Peyer's patch (tissue), 4 donors: Measurements from ENCODE around the gene CCKAR. TPM values are rescaled to one million over a fixed set of nuclear protein-coding genes. Genes with fewer than 3 reads are reported as not detected.

ENCODE experiments used
- DNase-seq, 3 donors: peaks; one replicate each; pipeline ENCODE4 v3.0.0-alpha.2; 2017 to 2019
- H3K27ac ChIP-seq, 4 donors: fragments of 200-600 bp; sonication (generic); one replicate each; pipeline ENCODE4 v1.5.1; 2016 to 2019
- H3K27me3 ChIP-seq, 2 donors: fragments of 200-600 bp; sonication (generic); one replicate each; pipeline ENCODE4 v1.5.1; 2019
- H3K36me3 ChIP-seq, 3 donors: fragments of 200-600 bp; sonication (generic); one replicate each; pipeline ENCODE4 v1.5.1; 2016 to 2019
- H3K4me1 ChIP-seq, 4 donors: fragments of 200-600 bp; sonication (generic); one replicate each; pipeline ENCODE4 v1.5.1; 2016 to 2019
- H3K4me3 ChIP-seq, 4 donors: fragments of 200-600 bp; sonication (generic); 1 replicate in 3 of 4; 2 replicates in 1 of 4; pipeline ENCODE4 v1.5.1; 2016 to 2019; ENCODE audit warnings: mild to moderate bottlenecking in 1 of 4
- H3K9me3 ChIP-seq, 4 donors: fragments of 200-600 bp; sonication (generic); one replicate each; pipeline ENCODE4 v1.5.1; 2016 to 2019; ENCODE audit warnings: mild to moderate bottlenecking in 1 of 4
- POLR2A ChIP-seq, 2 donors: fragments of 450-650 bp; IDR thresholded peaks; one replicate each; pipeline ENCODE4 v1.5.1; 2017; ENCODE audit warnings: antibody characterized with exemption in 2 of 2, mild to moderate bottlenecking in 2 of 2, moderate library complexity in 2 of 2
- total RNA-seq, 4 donors: library from RNA; depleted of rRNA; stranded (reverse); fragments of >200 nt; gene quantifications; one replicate each; pipeline ENCODE4 v1.1.0, GENCODE V29; 2016
- TF ChIP-seq, protein P1 (sequence below), 6 experiments: fragments of 450-650 bp in 4 of 6; fragments of 200-600 bp in 2 of 6; sonication (generic) in 1 of 6; IDR thresholded peaks; one replicate each; pipeline ENCODE4 v1.5.1; 2017 to 2019; ENCODE audit warnings: antibody characterized with exemption in 6 of 6, mild to moderate bottlenecking in 3 of 6, moderate library complexity in 1 of 6

Gene CCKAR
- total RNA-seq, 4 donors from 2014 or later = not detected

DNA sequence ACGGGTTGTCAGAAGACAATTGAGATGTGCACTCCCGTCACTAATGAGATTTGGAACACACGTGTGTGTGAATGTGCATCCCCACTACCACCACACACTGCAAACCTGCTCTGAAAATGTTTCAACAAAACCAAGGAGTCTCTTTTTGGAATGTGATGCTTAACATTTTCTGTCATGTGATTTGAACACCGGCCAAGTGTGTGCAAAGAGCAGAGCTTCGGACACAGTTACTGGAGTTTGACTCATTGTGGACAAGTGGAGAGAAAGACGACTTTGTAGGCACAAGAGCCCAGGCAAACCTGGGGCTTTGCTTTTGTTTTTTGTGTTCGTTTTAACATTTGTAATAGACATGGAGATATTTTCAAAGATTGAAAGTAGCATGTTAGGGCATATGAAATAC lies 49.2 kb downstream of the CCKAR start:
- no peak for TF ChIP-seq POLR2A (IDR thresholded peaks at IDR 0.05)
- TF ChIP-seq, protein P1, sequence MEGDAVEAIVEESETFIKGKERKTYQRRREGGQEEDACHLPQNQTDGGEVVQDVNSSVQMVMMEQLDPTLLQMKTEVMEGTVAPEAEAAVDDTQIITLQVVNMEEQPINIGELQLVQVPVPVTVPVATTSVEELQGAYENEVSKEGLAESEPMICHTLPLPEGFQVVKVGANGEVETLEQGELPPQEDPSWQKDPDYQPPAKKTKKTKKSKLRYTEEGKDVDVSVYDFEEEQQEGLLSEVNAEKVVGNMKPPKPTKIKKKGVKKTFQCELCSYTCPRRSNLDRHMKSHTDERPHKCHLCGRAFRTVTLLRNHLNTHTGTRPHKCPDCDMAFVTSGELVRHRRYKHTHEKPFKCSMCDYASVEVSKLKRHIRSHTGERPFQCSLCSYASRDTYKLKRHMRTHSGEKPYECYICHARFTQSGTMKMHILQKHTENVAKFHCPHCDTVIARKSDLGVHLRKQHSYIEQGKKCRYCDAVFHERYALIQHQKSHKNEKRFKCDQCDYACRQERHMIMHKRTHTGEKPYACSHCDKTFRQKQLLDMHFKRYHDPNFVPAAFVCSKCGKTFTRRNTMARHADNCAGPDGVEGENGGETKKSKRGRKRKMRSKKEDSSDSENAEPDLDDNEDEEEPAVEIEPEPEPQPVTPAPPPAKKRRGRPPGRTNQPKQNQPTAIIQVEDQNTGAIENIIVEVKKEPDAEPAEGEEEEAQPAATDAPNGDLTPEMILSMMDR (IDR thresholded peaks at IDR 0.05) = no peak
- Histone ChIP-seq H3K27me3 (no peaks in the 10 kb centered on the region), H3K9me3 (no peaks in the 10 kb centered on the region), H3K4me3 (no peak overlapping the region), H3K36me3 (peaks cover 0 to 11% (median 0%) of the 10 kb centered on the region in 3 donors), H3K27ac (no peak overlapping the region), H3K4me1 (no peaks in the 10 kb centered on the region)
- DNase-seq = no peak

DNA sequence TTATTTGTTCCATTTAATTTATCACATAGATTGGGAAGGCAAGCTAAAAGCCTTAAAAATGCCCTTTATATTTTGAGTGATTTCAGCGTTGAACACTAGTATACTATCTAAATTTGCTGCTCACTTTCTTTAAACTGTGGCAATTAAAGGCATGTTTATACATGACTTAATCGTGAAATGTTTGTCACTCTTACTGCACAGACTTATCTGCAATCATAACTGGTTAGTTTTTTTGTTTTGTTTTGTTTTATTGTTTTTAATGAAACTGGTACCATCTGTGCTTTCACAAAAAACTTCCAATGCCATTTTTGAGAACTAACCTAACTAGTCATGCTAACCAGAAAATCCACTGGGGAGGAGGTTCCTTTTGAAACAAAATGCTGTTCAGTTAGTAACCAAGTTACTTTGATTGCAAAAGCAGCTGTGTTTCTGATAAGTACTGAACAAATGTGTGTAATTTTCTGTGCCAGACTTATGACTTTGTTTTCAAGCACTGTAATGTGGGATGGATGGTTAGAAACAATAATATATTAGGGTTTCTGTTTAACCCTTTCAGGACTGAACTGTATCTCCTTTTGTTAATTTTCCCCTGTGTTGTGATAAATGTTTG lies 56.1 kb downstream of the CCKAR start:
- DNase-seq = no peak
- peaks cover 0 to 50% (median 0%) of the 10 kb centered on the region in 3 donors for H3K36me3 ChIP-seq
- H3K9me3 ChIP-seq = no peaks in the 10 kb centered on the region
- H3K27me3 ChIP-seq = no peaks in the 10 kb centered on the region
- H3K27ac ChIP-seq = no peak overlapping the region
- no peak overlapping the region for H3K4me3 ChIP-seq
- TF ChIP-seq, protein P1 (IDR thresholded peaks at IDR 0.05) = no peak
- no peaks in the 10 kb centered on the region for H3K4me1 ChIP-seq

DNA sequence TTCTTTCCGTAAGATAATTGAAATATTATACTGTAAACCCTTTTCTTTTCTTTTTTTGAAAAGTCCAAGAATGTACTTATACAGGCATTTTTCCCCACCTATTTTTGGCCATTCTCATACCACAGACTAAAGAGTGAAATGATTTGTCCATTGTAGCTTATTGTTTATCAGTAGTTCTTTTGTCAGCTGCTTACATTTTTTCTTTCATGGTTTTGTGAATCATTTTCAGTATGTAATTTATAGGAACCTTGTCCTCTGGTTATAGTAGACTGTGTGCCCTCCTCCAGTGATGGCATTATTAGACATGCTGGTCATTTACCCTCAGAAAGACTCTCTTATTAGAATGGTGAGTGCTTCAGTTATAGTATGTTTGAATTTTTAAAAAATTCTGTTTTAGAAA lies 56.7 kb downstream of the CCKAR start:
- H3K4me3 ChIP-seq = no peak overlapping the region
- no peak for TF ChIP-seq POLR2A (IDR thresholded peaks at IDR 0.05)
- TF ChIP-seq, protein P1 (IDR thresholded peaks at IDR 0.05) = no peak
- DNase-seq = no peak
- peaks cover 0 to 53% (median 0%) of the 10 kb centered on the region in 3 donors for H3K36me3 ChIP-seq
- no peaks in the 10 kb centered on the region for H3K4me1 ChIP-seq
- no peak overlapping the region for H3K27ac ChIP-seq
- no peaks in the 10 kb centered on the region for H3K27me3 ChIP-seq
- no peaks in the 10 kb centered on the region for H3K9me3 ChIP-seq

DNA sequence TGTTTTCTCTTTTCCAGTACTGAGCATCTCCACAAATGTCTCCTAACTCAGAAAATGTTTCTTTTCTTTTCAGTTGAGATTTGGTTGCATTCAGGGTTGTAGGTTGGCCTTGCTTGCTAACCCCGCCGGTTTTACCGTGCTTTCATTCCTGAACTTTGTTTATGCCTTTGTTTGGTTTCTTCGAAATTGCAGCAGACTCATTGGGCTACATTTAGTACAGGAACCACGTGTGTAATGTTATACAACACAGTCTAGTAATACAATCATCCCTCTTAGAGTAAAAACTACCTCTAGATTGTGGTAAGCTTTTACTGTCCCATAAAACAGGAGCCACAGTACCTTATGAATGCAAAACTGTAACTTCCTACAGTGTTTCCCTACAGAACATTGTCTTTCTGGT lies 57.9 kb downstream of the CCKAR start:
- Histone ChIP-seq H3K27me3 (no peaks in the 10 kb centered on the region), H3K4me1 (no peaks in the 10 kb centered on the region), H3K36me3 (peaks cover 0 to 54% (median 0%) of the 10 kb centered on the region in 3 donors), H3K4me3 (no peak overlapping the region), H3K27ac (no peak overlapping the region), H3K9me3 (no peaks in the 10 kb centered on the region)
- no peak for DNase-seq
- TF ChIP-seq, protein P1 (IDR thresholded peaks at IDR 0.05) = no peak
- no peak for TF ChIP-seq POLR2A (IDR thresholded peaks at IDR 0.05)

DNA sequence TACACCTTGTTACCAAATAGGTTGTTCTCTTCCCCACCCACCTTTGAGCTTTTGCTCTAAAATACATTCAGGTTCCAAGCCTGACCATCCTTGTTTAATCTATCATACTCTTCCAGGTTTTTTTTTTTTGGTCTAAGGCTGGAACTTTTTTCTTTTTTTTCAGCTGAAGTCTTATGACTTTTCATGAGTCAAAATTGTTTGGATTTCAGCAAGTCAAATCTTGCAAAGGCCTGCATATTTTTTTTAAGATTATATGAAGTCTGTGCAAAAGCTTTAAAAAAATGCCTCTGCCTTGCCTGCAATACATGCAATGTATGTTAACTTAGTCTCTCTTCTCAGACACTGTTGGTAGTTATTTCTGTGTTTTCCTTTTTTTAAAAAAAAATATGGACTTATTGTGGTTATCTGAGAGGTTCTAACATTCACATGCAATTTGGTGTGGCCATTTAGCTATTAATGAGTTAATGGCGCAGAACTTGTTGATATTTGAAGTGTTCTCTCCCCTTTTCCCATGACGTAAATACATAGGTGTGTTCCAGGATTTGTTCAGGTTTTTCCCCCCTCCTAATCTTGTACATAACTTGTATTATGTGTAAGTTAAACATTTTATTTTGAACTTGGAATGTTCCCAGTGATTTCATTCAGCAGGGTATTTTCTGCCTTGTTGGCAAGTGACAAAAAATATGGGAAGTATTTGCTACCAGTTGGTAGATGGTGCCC lies 58.7 kb downstream of the CCKAR start:
- Histone ChIP-seq H3K4me3 (no peak overlapping the region), H3K9me3 (no peaks in the 10 kb centered on the region), H3K36me3 (peaks cover 0 to 54% (median 0%) of the 10 kb centered on the region in 3 donors), H3K4me1 (no peaks in the 10 kb centered on the region), H3K27ac (no peak overlapping the region), H3K27me3 (no peaks in the 10 kb centered on the region)
- DNase-seq = no peak
- TF ChIP-seq, protein P1 (IDR thresholded peaks at IDR 0.05) = no peak
- TF ChIP-seq POLR2A (IDR thresholded peaks at IDR 0.05) = no peak

Other genes starting within 250 kb of the CCKAR start
- gene RBPJ, start 169.5 kb downstream of the CCKAR start, total RNA-seq = 100 to 1,000 TPM in 1 of 4 donors, 10 to 100 TPM in 3; 27.6 to 105 (median 42.8) TPM
- 10 to 100 TPM in 1 of 4 donors, 1 to 10 TPM in 3; 4.3 to 78.4 (median 6.2) TPM for gene TBC1D19, start 93.6 kb upstream of the CCKAR start, total RNA-seq